ENCODE data around the gene CLUH. TPM values are rescaled to one million over a fixed set of nuclear protein-coding genes. Genes with fewer than 3 reads are reported as not detected.

CLUH gene
- polyA plus RNA-seq, 1 of the 3 experiments (the other 2 are of a cell fraction), result 32.2 TPM

DNA sequence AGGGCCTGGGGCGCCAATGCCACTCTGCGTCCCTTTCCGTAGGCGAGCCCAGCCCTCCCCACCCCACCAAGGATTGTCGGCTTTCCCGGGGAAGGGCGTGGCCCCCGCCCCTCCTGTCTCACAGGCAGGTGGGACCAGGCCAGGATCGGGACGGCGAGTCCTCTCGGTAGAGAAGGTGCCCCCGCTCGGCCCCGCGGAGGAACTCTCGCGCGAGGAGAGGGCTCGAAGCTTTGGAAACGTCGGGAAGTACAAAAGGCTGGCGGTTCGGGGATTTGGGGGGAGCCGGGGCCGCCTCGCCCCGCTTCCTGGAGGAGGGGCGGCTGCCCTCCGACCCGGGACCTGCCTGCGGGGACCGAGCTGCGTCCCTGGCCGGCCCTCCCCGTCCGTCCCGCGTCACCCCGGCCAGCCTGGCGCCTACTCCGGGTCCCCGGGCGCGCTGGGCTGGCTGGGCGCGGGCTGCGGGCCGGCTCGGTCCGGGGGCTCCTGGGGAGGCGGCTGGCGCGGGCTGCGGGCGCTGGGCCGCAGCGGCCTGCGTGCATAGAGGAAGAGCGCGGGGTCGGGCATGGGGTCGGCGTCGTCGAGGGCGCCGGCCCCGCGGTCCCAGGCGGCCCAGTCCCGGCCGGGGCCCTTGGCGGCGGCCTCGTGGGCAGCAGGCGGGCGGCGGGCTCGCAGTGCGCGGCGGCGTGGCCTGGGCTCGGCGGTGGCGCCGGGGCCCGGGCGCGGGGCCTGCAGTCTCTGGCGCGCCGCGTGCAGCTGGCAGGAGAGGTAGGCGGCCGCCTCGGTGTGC lies 12.6 kb upstream of the CLUH start:
- no peaks in the 10 kb centered on the region for H3K79me2 ChIP-seq (ENCODE audit: insufficient read depth)
- no peak overlapping the region for H2AFZ ChIP-seq (ENCODE audit: low read depth)
- CTCF ChIA-PET, result no interaction called here
- H3K27ac ChIP-seq (ENCODE audit: low read depth in 2 of 2, low read length in 1 of 2), result no peak overlapping the region
- H3K4me2 ChIP-seq, result no peak overlapping the region
- H3K4me1 ChIP-seq (ENCODE audit: control insufficient read depth in 1 of 2, insufficient read depth in 2 of 2, low read depth in 1 of 2, low read length in 1 of 2), result no peaks in the 10 kb centered on the region
- POLR2A ChIA-PET, result no interaction called here
- TF ChIP-seq CHD2 (IDR thresholded peaks at IDR 0.05; ENCODE audit: low read length, partially characterized antibody) (no peak), TAF1 (IDR thresholded peaks at IDR 0.05; ENCODE audit: borderline replicate concordance, low read depth, low read length) (no peak), FOXM1 (IDR thresholded peaks at IDR 0.05; ENCODE audit: low read depth) (no peak), YY1 (IDR thresholded peaks at IDR 0.05; ENCODE audit: low read depth) (no peak), NFIC (IDR thresholded peaks at IDR 0.05; ENCODE audit: borderline replicate concordance) (no peak), MEF2A (IDR thresholded peaks at IDR 0.05; ENCODE audit: borderline replicate concordance, low read depth) (no peak), RAD21 (IDR thresholded peaks at IDR 0.05; ENCODE audit: low read length) (no peak), RXRA (IDR thresholded peaks at IDR 0.05; ENCODE audit: borderline replicate concordance, low read depth) (no peak), SMC3 (IDR thresholded peaks at IDR 0.05; ENCODE audit: low read depth, low read length) (no peak), MXI1 (IDR thresholded peaks at IDR 0.05; ENCODE audit: low read depth, low read length) (no peak), CTCF (IDR thresholded peaks at IDR 0.05) (no peak), TEAD4 (IDR thresholded peaks at IDR 0.05; ENCODE audit: borderline replicate concordance, insufficient read depth) (no peak)
- H4K20me1 ChIP-seq (ENCODE audit: insufficient read depth), result no peaks in the 10 kb centered on the region
- H3K9ac ChIP-seq, result no peak overlapping the region
- WGBS (ENCODE audit: low lambda C conversion rate), result 90% methylated on average over 52 of the region's 98 CpGs
- no peaks in the 10 kb centered on the region for H3K9me3 ChIP-seq
- H3F3A ChIP-seq (replicated peaks; ENCODE audit: insufficient read depth), result no peaks in the 10 kb centered on the region
- H3K4me3 ChIP-seq (ENCODE audit: low read depth in 2 of 2, low read length in 1 of 2), result no peak overlapping the region
- no peaks in the 10 kb centered on the region for H3K9me2 ChIP-seq
- H3K27me3 ChIP-seq (ENCODE audit: insufficient read depth), result no peaks in the 10 kb centered on the region
- peak; percentile 34 for DNase-seq
- no peaks in the 10 kb centered on the region for H3K36me3 ChIP-seq (replicated peaks in 1 of 2; ENCODE audit: control insufficient read depth in 1 of 2, insufficient read depth in 2 of 2, low read length in 1 of 2)

DNA sequence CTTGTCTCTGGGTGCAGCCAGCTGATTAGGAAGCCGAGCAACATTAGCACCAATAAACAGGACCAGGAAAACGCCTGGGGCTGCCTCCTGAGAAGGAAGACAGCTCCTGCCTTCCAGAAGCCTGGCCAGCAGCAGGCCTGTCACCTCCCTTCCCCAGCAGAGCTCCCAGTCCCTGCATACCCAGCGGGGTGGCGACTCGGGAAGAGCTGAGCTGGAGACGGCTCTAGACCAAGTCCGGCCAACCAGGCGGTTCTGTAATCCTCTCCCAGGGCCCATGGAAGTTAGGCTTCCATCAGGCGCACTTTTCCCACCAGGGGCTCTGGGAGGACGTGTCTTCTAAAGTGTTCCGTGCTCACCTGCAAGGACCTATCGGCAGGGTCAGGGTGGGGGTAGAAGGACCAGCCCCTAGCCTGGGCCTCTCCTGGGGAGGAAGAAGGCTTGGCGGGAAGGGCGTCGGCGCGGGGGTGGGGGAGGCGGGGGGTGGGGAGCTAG lies 12.0 kb upstream of the CLUH start:
- no peaks in the 10 kb centered on the region for H3K9me3 ChIP-seq
- no peaks in the 10 kb centered on the region for H3K27me3 ChIP-seq (ENCODE audit: insufficient read depth)
- H3K4me2 ChIP-seq, result no peak overlapping the region
- no peaks in the 10 kb centered on the region for H3K9me2 ChIP-seq
- H3K4me1 ChIP-seq (ENCODE audit: control insufficient read depth in 1 of 2, insufficient read depth in 2 of 2, low read depth in 1 of 2, low read length in 1 of 2), result no peaks in the 10 kb centered on the region
- no peaks in the 10 kb centered on the region for H4K20me1 ChIP-seq (ENCODE audit: insufficient read depth)
- no peak overlapping the region for H3K9ac ChIP-seq
- H3K27ac ChIP-seq (ENCODE audit: low read depth in 2 of 2, low read length in 1 of 2), result no peak overlapping the region
- no peak overlapping the region for H2AFZ ChIP-seq (ENCODE audit: low read depth)
- H3F3A ChIP-seq (replicated peaks; ENCODE audit: insufficient read depth), result no peaks in the 10 kb centered on the region
- H3K36me3 ChIP-seq (replicated peaks in 1 of 2; ENCODE audit: control insufficient read depth in 1 of 2, insufficient read depth in 2 of 2, low read length in 1 of 2), result no peaks in the 10 kb centered on the region
- no peak overlapping the region for H3K4me3 ChIP-seq (ENCODE audit: low read depth in 2 of 2, low read length in 1 of 2)
- ChIA-PET CTCF (no interaction called here), POLR2A (no interaction called here)
- TF ChIP-seq NRF1 (IDR thresholded peaks at IDR 0.05; ENCODE audit: low read depth, low read length) (no peak), NFIC (IDR thresholded peaks at IDR 0.05; ENCODE audit: borderline replicate concordance) (no peak), IRF3 (IDR thresholded peaks at IDR 0.05; ENCODE audit: low read depth, low read length) (no peak), ELF1 (IDR thresholded peaks at IDR 0.05) (no peak), FOXJ3 (CRISPR knock-in tag; IDR thresholded peaks at IDR 0.05) (no peak), FOXM1 (IDR thresholded peaks at IDR 0.05; ENCODE audit: low read depth) (no peak), YY1 (IDR thresholded peaks at IDR 0.05; ENCODE audit: low read depth) (no peak), MEF2A (IDR thresholded peaks at IDR 0.05; ENCODE audit: borderline replicate concordance, low read depth) (no peak), EP300 (IDR thresholded peaks at IDR 0.05; ENCODE audit: borderline replicate concordance in 1 of 2, low read depth in 1 of 2, low read length in 1 of 2) (no peak), CHD2 (IDR thresholded peaks at IDR 0.05; ENCODE audit: low read length, partially characterized antibody) (no peak), SMC3 (IDR thresholded peaks at IDR 0.05; ENCODE audit: low read depth, low read length) (no peak), MXI1 (IDR thresholded peaks at IDR 0.05; ENCODE audit: low read depth, low read length) (no peak)
- TF ChIP-seq, protein P1, sequence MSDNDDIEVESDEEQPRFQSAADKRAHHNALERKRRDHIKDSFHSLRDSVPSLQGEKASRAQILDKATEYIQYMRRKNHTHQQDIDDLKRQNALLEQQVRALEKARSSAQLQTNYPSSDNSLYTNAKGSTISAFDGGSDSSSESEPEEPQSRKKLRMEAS (IDR thresholded peaks at IDR 0.05; ENCODE audit: low read depth), result no peak
- 85% methylated on average over 17 of the region's 18 CpGs for WGBS (ENCODE audit: low lambda C conversion rate)
- H3K79me2 ChIP-seq (ENCODE audit: insufficient read depth), result no peaks in the 10 kb centered on the region
- DNase-seq, result no peak

Data from SK-N-SH (cell line).